Gastroesophageal sphincter (tissue), 4 donors: ENCODE measurements around the gene XRRA1. TPM values are rescaled to one million over a fixed set of nuclear protein-coding genes. Genes with fewer than 3 reads are reported as not detected.

Experiments used
- ATAC-seq: fragments of 150-250 bp; one replicate; pipeline ENCODE4 v1.9.1; 2016; ENCODE audit warnings: mild to moderate bottlenecking, moderate library complexity
- H3K27ac ChIP-seq, 4 donors: fragments of 200-600 bp; sonication (generic) in 3 of 4; 1 replicate in 3 of 4; 2 replicates in 1 of 4; pipeline ENCODE4 v1.5.1; 2016 to 2019
- H3K27me3 ChIP-seq: fragments of 200-600 bp; sonication (generic); one replicate; pipeline ENCODE4 v1.5.1; 2019
- H3K36me3 ChIP-seq, 2 donors: fragments of 200-600 bp; sonication (generic); one replicate each; pipeline ENCODE4 v1.5.1; 2019; ENCODE audit warnings: control low read depth in 1 of 2
- H3K4me1 ChIP-seq, 3 donors: fragments of 200-600 bp; sonication (generic); 1 replicate in 2 of 3; 2 replicates in 1 of 3; pipeline ENCODE4 v1.5.1; 2016 to 2019; ENCODE audit warnings: control low read depth in 2 of 3
- H3K4me3 ChIP-seq, 2 donors: fragments of 200-600 bp; sonication (generic); one replicate each; pipeline ENCODE4 v1.5.1; 2019; ENCODE audit warnings: mild to moderate bottlenecking in 1 of 2, moderate library complexity in 1 of 2
- H3K9me3 ChIP-seq, 3 donors: fragments of 200-600 bp; sonication (generic); one replicate each; pipeline ENCODE4 v1.5.1; 2017 to 2019; ENCODE audit warnings: control low read depth in 2 of 3
- CTCF ChIP-seq, 4 experiments: fragments of 200-600 bp in 2 of 4; fragments of 450-650 bp in 2 of 4; sonication (generic) in 1 of 4; IDR thresholded peaks; one replicate each; pipeline ENCODE4 v1.5.1; 2017 to 2019; ENCODE audit warnings: antibody characterized with exemption in 4 of 4, mild to moderate bottlenecking in 2 of 4, moderate library complexity in 2 of 4
- EP300 ChIP-seq: sonication (generic); formaldehyde crosslinking; IDR thresholded peaks from one replicate; pipeline ENCODE4 v1.6.1; 2017; ENCODE audit warnings: antibody characterized with exemption, mild to moderate bottlenecking
- POLR2A ChIP-seq, 2 donors: fragments of 450-650 bp; IDR thresholded peaks; one replicate each; pipeline ENCODE4 v1.6.1; 2017; ENCODE audit warnings: antibody characterized with exemption in 2 of 2, mild to moderate bottlenecking in 2 of 2, moderate library complexity in 1 of 2
- POLR2AphosphoS5 ChIP-seq: sonication (generic); formaldehyde crosslinking; IDR thresholded peaks from one replicate; pipeline ENCODE4 v1.6.1; 2017; ENCODE audit warnings: antibody characterized with exemption
- WGBS, 2 donors: methylation state at CpG; one replicate each; pipeline ENCODE4 v1.1.5; 2018; ENCODE audit warnings: low coverage in 1 of 2; 5-methylcytosine and 5-hydroxymethylcytosine counted together
- small RNA-seq, 4 donors: library from RNA; depleted of rRNA; stranded (forward); fragments of <200 nt; gene quantifications; one replicate each; pipeline ENCODE3, GENCODE V24; 2016
- total RNA-seq, 4 donors: library from RNA; depleted of rRNA; stranded (reverse); fragments of >200 nt; gene quantifications; one replicate each; pipeline ENCODE4 v1.1.0, GENCODE V29; 2016

The XRRA1 gene
- total RNA-seq, 4 donors from 2014 or later: 9.6 to 33.0 (median 12.6) TPM

- H3K27ac ChIP-seq: no peak overlapping the region
- peaks cover 0 to 48% of the 10 kb centered on the region in 2 donors for H3K36me3 ChIP-seq
- H3K4me3 ChIP-seq: no peak overlapping the region
- WGBS, 2 donors: 95% methylated on average over 4 of the region's 9 CpGs; no CpG with 5 or more reads in 1 of the 2 donors
- H3K9me3 ChIP-seq: no peaks in the 10 kb centered on the region
- TF ChIP-seq POLR2A (IDR thresholded peaks at IDR 0.05): no peak
- no peak for TF ChIP-seq EP300
- no peak for TF ChIP-seq CTCF (IDR thresholded peaks at IDR 0.05)
- TF ChIP-seq POLR2AphosphoS5: no peak
- no peaks in the 10 kb centered on the region for H3K4me1 ChIP-seq
- H3K27me3 ChIP-seq: no peaks in the 10 kb centered on the region
- no peak for ATAC-seq
Observed at GRCh38 chr11:74791333-74792100, 157.4 kb downstream of the XRRA1 start.

Small RNA genes within 50 kb of the gene (small RNA-seq; reads per million reads assigned to genes)
- gene RN7SL239P (0 reads per million in 4 donors), gene RNU6-216P (0 reads per million in 4 donors)

Other genes with a start within 250 kb of the XRRA1 start
- gene CHRDL2, start 217.7 kb downstream of the XRRA1 start, total RNA-seq: 10 to 100 TPM in 1 of 4 donors, 1 to 10 TPM in 2, not detected in 1; 1.5 to 13.6 (median 1.7) TPM
- 10 to 100 TPM; 26.0 to 31.8 (median 29.3) TPM for gene RNF169, start 200.2 kb downstream of the XRRA1 start, total RNA-seq
- gene SPCS2, start 175 bp upstream of the XRRA1 start, total RNA-seq: 10 to 100 TPM; 27.2 to 49.5 (median 37.0) TPM
- 1 to 10 TPM; 4.1 to 7.5 (median 6.0) TPM for gene NEU3, start 39.8 kb upstream of the XRRA1 start, total RNA-seq
- not detected for gene OR2AT4, start 147.8 kb upstream of the XRRA1 start, total RNA-seq
- 10 to 100 TPM; 25.7 to 70.1 (median 33.1) TPM for gene SLCO2B1, start 202.0 kb upstream of the XRRA1 start, total RNA-seq